Left renal cortex interstitium (tissue), 4 donors: ENCODE results near the gene RNF212B. TPM values are rescaled to one million over a fixed set of nuclear protein-coding genes. Genes with fewer than 3 reads are reported as not detected.
"Not testable (repeated sequence)": the region's sequence is repeated elsewhere in the genome, so short reads cannot be mapped to it uniquely, and the experiment has no call there.

Experiments
- DNase-seq, 4 donors: peaks; one replicate each; pipeline ENCODE4 v3.0.0-alpha.2; 2013; ENCODE audit warnings: low read depth in 4 of 4, low spot score in 2 of 4, missing footprints in 1 of 4
- polyA plus RNA-seq, 4 donors: library from polyadenylated mRNA; unstranded; fragments of 120-200 nt; gene quantifications; one replicate each; pipeline ENCODE4 v1.2.1, GENCODE V29; 2013; ENCODE audit not compliant: insufficient read length in 4 of 4

Gene RNF212B
- polyA plus RNA-seq = 1 to 10 TPM in 3 of 4 donors, under 1 TPM in 1; 0.82 to 2.4 (median 1.9) TPM

- peak in 3 of 4 donors; percentile 48 to 77 (median 76) for DNase-seq
These were observed at the start of gene RNF212B for GRCh38 chr14:23237772-23238594. RNF212B (plus strand) TSS chr14:23237936; CDS start chr14:23240346, 2,410 bp downstream.

- no peak for DNase-seq
These were observed 44.3 kb upstream of the RNF212B start for GRCh38 chr14:23193432-23193831.

GRCh38 chr14:23195552-23196101 is 42.1 kb upstream of the RNF212B start:
- DNase-seq = no peak

- DNase-seq = not testable (repeated sequence)
These were observed 41.2 kb upstream of the RNF212B start for GRCh38 chr14:23196487-23196886.

GRCh38 chr14:23199141-23199540 is 38.6 kb upstream of the RNF212B start:
- DNase-seq = not testable (repeated sequence)

- no peak for DNase-seq
These were observed 35.7 kb upstream of the RNF212B start for GRCh38 chr14:23202001-23202400.

GRCh38 chr14:23206422-23207145 is 31.2 kb upstream of the RNF212B start:
- DNase-seq = no peak

GRCh38 chr14:23207146-23207540 is 30.6 kb upstream of the RNF212B start:
- no peak for DNase-seq

- no peak for DNase-seq
These were observed 29.4 kb upstream of the RNF212B start for GRCh38 chr14:23208324-23208723.

- no peak for DNase-seq
These were observed 27.9 kb upstream of the RNF212B start for GRCh38 chr14:23209651-23210423.

GRCh38 chr14:23215421-23215820 is 22.3 kb upstream of the RNF212B start:
- DNase-seq = no peak

GRCh38 chr14:23217032-23218020 is 20.4 kb upstream of the RNF212B start:
- no peak for DNase-seq

GRCh38 chr14:23219075-23219474 is 18.7 kb upstream of the RNF212B start:
- no peak for DNase-seq

GRCh38 chr14:23224958-23225357 is 12.8 kb upstream of the RNF212B start:
- not testable (repeated sequence) for DNase-seq

- DNase-seq = no peak
These were observed 10.2 kb upstream of the RNF212B start for GRCh38 chr14:23227566-23227965.

- no peak for DNase-seq
These were observed 8.9 kb upstream of the RNF212B start for GRCh38 chr14:23228812-23229211.

GRCh38 chr14:23232241-23232808 is 5.4 kb upstream of the RNF212B start:
- DNase-seq = not testable (repeated sequence)

GRCh38 chr14:23240661-23241060 is 2.9 kb downstream of the RNF212B start:
- no peak for DNase-seq
